ENCODE data around the gene TBCEL.
A peak's percentile ranks its signal among the peaks of the same experiment; 100 is the strongest.

TBCEL gene

DNA sequence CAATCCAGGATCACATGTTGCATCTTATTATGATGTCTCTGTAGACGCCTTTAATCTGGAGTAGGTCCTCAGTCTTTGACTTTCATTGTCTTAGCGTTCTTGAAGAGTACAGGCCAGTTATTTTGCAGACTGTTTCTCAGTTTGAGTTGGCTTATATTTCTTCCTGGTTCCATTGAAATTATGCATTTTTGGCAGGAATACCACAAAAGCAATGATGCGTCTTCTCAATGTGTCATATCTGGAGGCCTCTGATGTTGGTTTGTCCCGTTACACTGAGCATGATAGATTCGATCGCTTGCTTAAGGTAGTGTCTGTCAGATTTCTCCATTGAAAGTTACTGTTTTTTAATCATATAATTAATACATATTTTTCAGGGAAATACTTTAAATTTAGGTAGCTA is 107.8 kb downstream of the TBCEL start:
- no peak overlapping the region for H3K23ac ChIP-seq (ENCODE audit: low read length)
- H3K4me3 ChIP-seq (ENCODE audit: low read length): no peak overlapping the region
- H3K56ac ChIP-seq (ENCODE audit: low read length): no peak overlapping the region
- H3K27me3 ChIP-seq (ENCODE audit: insufficient read depth, low read length, poor library complexity): no peaks in the 10 kb centered on the region
- H3K79me1 ChIP-seq (ENCODE audit: low read length): no peaks in the 10 kb centered on the region
- H3K9ac ChIP-seq (ENCODE audit: low read length): no peak overlapping the region
- no peak overlapping the region for H4K5ac ChIP-seq (ENCODE audit: low read length)
- H2BK5ac ChIP-seq (ENCODE audit: low read length): no peak overlapping the region
- no peak overlapping the region for H3K4ac ChIP-seq (ENCODE audit: low read depth, low read length)
- no peaks in the 10 kb centered on the region for H3K36me3 ChIP-seq (ENCODE audit: control insufficient read depth, insufficient read depth, low read length)
- H3K79me2 ChIP-seq (ENCODE audit: control insufficient read depth, insufficient read depth, low read length): no peaks in the 10 kb centered on the region
- no peak for DNase-seq
- H3K4me2 ChIP-seq (ENCODE audit: low read length): no peak overlapping the region
- no peak overlapping the region for H4K8ac ChIP-seq (ENCODE audit: low read depth, low read length)
- no peak overlapping the region for H2AK5ac ChIP-seq (ENCODE audit: low read length)
- no peak overlapping the region for H3K18ac ChIP-seq (ENCODE audit: low read length)
- no peak overlapping the region for H2BK120ac ChIP-seq (ENCODE audit: low read depth, low read length)
- H3K4me1 ChIP-seq (ENCODE audit: control insufficient read depth, low read depth, low read length): peaks cover 2% of the 10 kb centered on the region
- WGBS (ENCODE audit: extremely low coverage, insufficient coverage, low lambda C conversion rate): no CpG with 5 or more reads among the region's 6 CpGs
- H3K27ac ChIP-seq (ENCODE audit: low read depth, low read length): no peak overlapping the region
- H2BK15ac ChIP-seq (replicated peaks; ENCODE audit: low read depth): no peak overlapping the region

DNA sequence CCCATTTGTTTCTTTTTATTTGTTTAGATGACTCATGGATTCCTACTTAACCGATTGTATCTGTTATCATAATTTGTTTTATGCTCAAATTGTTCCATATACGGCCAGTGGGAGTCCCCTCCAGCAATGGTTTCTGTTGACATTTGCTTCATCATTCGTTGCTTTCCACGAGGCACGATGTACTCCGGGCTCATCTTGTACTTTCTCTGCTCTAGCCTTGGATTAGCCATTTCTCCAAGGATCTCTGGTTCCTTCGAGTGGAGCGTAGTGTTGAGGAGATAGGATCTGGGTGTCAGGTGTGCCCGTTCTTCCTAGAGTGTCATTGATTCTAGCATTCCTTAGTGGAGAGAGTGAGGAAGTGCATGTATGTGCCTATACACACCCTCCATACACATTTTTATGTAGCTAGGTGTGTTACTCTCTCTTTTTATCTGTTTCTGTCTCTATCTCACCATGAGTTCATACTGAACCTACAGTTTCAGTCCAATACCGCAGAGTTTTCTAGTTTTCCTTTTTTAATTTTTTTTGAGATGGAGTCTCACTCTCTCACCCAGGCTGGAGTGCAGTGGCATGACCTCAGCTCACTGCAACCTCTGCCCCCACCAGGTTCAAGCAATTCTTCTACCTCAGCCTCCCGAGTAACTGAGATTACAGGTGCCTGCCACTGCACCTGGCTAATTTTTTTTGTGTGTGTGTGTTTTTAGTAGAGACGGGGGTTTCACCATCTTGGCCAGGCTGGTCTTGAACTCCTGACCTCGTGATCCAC is 108.5 kb downstream of the TBCEL start:
- no peaks in the 10 kb centered on the region for H3K36me3 ChIP-seq (ENCODE audit: control insufficient read depth, insufficient read depth, low read length)
- H4K8ac ChIP-seq (ENCODE audit: low read depth, low read length): no peak overlapping the region
- no peak overlapping the region for H3K9ac ChIP-seq (ENCODE audit: low read length)
- DNase-seq: peak; percentile 13
- H2BK15ac ChIP-seq (replicated peaks; ENCODE audit: low read depth): no peak overlapping the region
- no peak overlapping the region for H2AK5ac ChIP-seq (ENCODE audit: low read length)
- no CpG with 5 or more reads among the region's 13 CpGs for WGBS (ENCODE audit: extremely low coverage, insufficient coverage, low lambda C conversion rate)
- no peaks in the 10 kb centered on the region for H3K27me3 ChIP-seq (ENCODE audit: insufficient read depth, low read length, poor library complexity)
- H3K56ac ChIP-seq (ENCODE audit: low read length): no peak overlapping the region
- H3K27ac ChIP-seq (ENCODE audit: low read depth, low read length): no peak overlapping the region
- no peak overlapping the region for H2BK5ac ChIP-seq (ENCODE audit: low read length)
- no peak overlapping the region for H2BK120ac ChIP-seq (ENCODE audit: low read depth, low read length)
- no peaks in the 10 kb centered on the region for H3K79me1 ChIP-seq (ENCODE audit: low read length)
- no peak overlapping the region for H3K23ac ChIP-seq (ENCODE audit: low read length)
- no peak overlapping the region for H3K4ac ChIP-seq (ENCODE audit: low read depth, low read length)
- H3K4me3 ChIP-seq (ENCODE audit: low read length): no peak overlapping the region
- peaks cover 2% of the 10 kb centered on the region for H3K4me1 ChIP-seq (ENCODE audit: control insufficient read depth, low read depth, low read length)
- H3K4me2 ChIP-seq (ENCODE audit: low read length): no peak overlapping the region
- no peak overlapping the region for H4K5ac ChIP-seq (ENCODE audit: low read length)
- H3K18ac ChIP-seq (ENCODE audit: low read length): no peak overlapping the region
- no peaks in the 10 kb centered on the region for H3K79me2 ChIP-seq (ENCODE audit: control insufficient read depth, insufficient read depth, low read length)

DNA sequence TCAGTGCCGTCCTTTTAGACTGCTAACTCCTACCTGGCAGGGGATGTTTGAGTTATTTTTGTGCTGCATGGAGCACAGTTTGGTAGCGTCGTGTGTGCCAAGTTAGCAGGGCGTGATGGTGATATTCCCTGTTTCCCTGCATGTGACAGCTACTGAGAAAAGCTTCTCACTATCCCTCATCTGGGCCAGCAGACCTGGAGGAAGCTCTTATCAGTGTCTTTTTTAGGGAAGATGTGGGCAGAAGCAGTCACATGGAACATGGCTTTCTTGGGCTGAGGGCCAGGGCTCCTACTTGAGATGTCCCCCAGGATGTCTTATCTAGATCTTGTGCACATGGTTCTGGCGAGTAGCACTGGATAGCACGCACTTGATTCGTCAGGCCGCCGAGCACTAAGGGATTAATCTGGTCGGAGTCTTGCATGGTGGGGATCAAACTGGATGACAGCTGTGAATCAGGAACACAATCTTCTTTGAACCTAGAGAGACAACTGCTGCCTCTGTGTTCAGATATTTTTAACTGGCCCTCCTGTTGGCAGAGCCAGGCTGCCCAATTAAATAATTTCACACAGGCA is 110.9 kb downstream of the TBCEL start:
- H3K18ac ChIP-seq (ENCODE audit: low read length): no peak overlapping the region
- no peak overlapping the region for H2AK5ac ChIP-seq (ENCODE audit: low read length)
- H2BK120ac ChIP-seq (ENCODE audit: low read depth, low read length): no peak overlapping the region
- H3K27ac ChIP-seq (ENCODE audit: low read depth, low read length): no peak overlapping the region
- no peaks in the 10 kb centered on the region for H3K27me3 ChIP-seq (ENCODE audit: insufficient read depth, low read length, poor library complexity)
- no peak overlapping the region for H4K5ac ChIP-seq (ENCODE audit: low read length)
- H3K4ac ChIP-seq (ENCODE audit: low read depth, low read length): no peak overlapping the region
- H3K23ac ChIP-seq (ENCODE audit: low read length): no peak overlapping the region
- WGBS (ENCODE audit: extremely low coverage, insufficient coverage, low lambda C conversion rate): no CpG with 5 or more reads among the region's 10 CpGs
- H3K56ac ChIP-seq (ENCODE audit: low read length): no peak overlapping the region
- no peaks in the 10 kb centered on the region for H3K79me2 ChIP-seq (ENCODE audit: control insufficient read depth, insufficient read depth, low read length)
- H3K4me3 ChIP-seq (ENCODE audit: low read length): no peak overlapping the region
- H3K4me1 ChIP-seq (ENCODE audit: control insufficient read depth, low read depth, low read length): peaks cover 2% of the 10 kb centered on the region
- DNase-seq: peak; percentile 56
- no peak overlapping the region for H2BK5ac ChIP-seq (ENCODE audit: low read length)
- H3K9ac ChIP-seq (ENCODE audit: low read length): no peak overlapping the region
- H3K4me2 ChIP-seq (ENCODE audit: low read length): no peak overlapping the region
- no peak overlapping the region for H2BK15ac ChIP-seq (replicated peaks; ENCODE audit: low read depth)
- H3K79me1 ChIP-seq (ENCODE audit: low read length): no peaks in the 10 kb centered on the region
- H3K36me3 ChIP-seq (ENCODE audit: control insufficient read depth, insufficient read depth, low read length): no peaks in the 10 kb centered on the region
- no peak overlapping the region for H4K8ac ChIP-seq (ENCODE audit: low read depth, low read length)

DNA sequence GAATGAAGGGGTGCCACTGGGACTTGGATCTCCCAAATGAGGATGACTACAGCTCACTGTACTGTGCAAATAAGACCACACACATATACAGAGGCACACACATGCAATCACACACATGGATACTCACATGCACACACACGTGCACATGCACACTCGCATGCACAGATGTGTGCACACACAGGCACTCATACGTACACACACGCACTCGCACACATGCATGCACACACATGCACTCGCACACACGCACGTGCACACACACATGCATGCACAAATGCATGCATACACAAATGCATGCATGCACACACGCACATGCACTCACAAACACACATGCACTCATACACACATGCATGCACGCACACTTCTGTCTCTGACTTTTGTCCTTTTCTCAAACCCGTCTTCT is 113.1 kb downstream of the TBCEL start:
- Histone ChIP-seq H3K27me3 (ENCODE audit: insufficient read depth, low read length, poor library complexity) (no peaks in the 10 kb centered on the region), H3K4me3 (ENCODE audit: low read length) (no peak overlapping the region)

DNA sequence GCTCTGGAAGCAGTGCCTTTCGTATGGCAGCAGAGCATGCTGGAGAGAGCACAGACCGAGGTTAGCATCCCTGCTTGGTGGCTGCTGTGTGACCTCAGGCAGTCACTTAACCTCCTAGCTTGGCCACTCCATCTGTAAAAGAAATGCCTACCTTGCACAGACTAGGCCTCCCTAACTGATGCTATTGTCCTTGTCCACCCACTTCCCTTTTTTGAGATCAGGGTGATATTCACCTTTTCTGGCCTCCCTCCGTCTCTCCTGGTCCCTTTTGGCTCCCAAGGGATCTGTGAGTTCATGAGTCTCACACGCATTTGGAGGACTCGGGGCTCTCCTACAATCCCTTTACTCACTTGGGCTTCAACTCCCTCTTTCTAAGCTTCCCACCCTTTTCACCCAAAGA is 114.4 kb downstream of the TBCEL start:
- H4K5ac ChIP-seq (ENCODE audit: low read length): no peak overlapping the region
- no peak overlapping the region for H4K8ac ChIP-seq (ENCODE audit: low read depth, low read length)
- no peak overlapping the region for H3K27ac ChIP-seq (ENCODE audit: low read depth, low read length)
- DNase-seq: no peak
- no peaks in the 10 kb centered on the region for H3K79me1 ChIP-seq (ENCODE audit: low read length)
- no peak overlapping the region for H3K4ac ChIP-seq (ENCODE audit: low read depth, low read length)
- H2BK15ac ChIP-seq (replicated peaks; ENCODE audit: low read depth): no peak overlapping the region
- H3K79me2 ChIP-seq (ENCODE audit: control insufficient read depth, insufficient read depth, low read length): no peaks in the 10 kb centered on the region
- H3K18ac ChIP-seq (ENCODE audit: low read length): no peak overlapping the region
- H3K36me3 ChIP-seq (ENCODE audit: control insufficient read depth, insufficient read depth, low read length): no peaks in the 10 kb centered on the region
- no peak overlapping the region for H3K4me2 ChIP-seq (ENCODE audit: low read length)
- no peak overlapping the region for H3K23ac ChIP-seq (ENCODE audit: low read length)
- no CpG with 5 or more reads among the region's 5 CpGs for WGBS (ENCODE audit: extremely low coverage, insufficient coverage, low lambda C conversion rate)
- no peak overlapping the region for H2BK5ac ChIP-seq (ENCODE audit: low read length)
- H3K27me3 ChIP-seq (ENCODE audit: insufficient read depth, low read length, poor library complexity): no peaks in the 10 kb centered on the region
- peaks cover 2% of the 10 kb centered on the region for H3K4me1 ChIP-seq (ENCODE audit: control insufficient read depth, low read depth, low read length)
- no peak overlapping the region for H3K9ac ChIP-seq (ENCODE audit: low read length)
- H3K4me3 ChIP-seq (ENCODE audit: low read length): no peak overlapping the region
- H3K56ac ChIP-seq (ENCODE audit: low read length): no peak overlapping the region
- no peak overlapping the region for H2AK5ac ChIP-seq (ENCODE audit: low read length)
- no peak overlapping the region for H2BK120ac ChIP-seq (ENCODE audit: low read depth, low read length)

More for the DNA sequence above, 113.1 kb downstream of the TBCEL start:
- Histone ChIP-seq H3K23ac (ENCODE audit: low read length) (no peak overlapping the region), H3K4me1 (ENCODE audit: control insufficient read depth, low read depth, low read length) (peaks cover 2% of the 10 kb centered on the region), H2AK5ac (ENCODE audit: low read length) (no peak overlapping the region), H3K56ac (ENCODE audit: low read length) (no peak overlapping the region), H3K9ac (ENCODE audit: low read length) (no peak overlapping the region), H3K27ac (ENCODE audit: low read depth, low read length) (no peak overlapping the region), H3K4me2 (ENCODE audit: low read length) (no peak overlapping the region), H4K8ac (ENCODE audit: low read depth, low read length) (no peak overlapping the region), H3K4ac (ENCODE audit: low read depth, low read length) (no peak overlapping the region), H3K79me1 (ENCODE audit: low read length) (no peaks in the 10 kb centered on the region), H3K18ac (ENCODE audit: low read length) (no peak overlapping the region), H3K79me2 (ENCODE audit: control insufficient read depth, insufficient read depth, low read length) (no peaks in the 10 kb centered on the region), H2BK15ac (replicated peaks; ENCODE audit: low read depth) (no peak overlapping the region), H3K36me3 (ENCODE audit: control insufficient read depth, insufficient read depth, low read length) (no peaks in the 10 kb centered on the region), H4K5ac (ENCODE audit: low read length) (no peak overlapping the region), H2BK120ac (ENCODE audit: low read depth, low read length) (no peak overlapping the region), H2BK5ac (ENCODE audit: low read length) (no peak overlapping the region)
- no CpG with 5 or more reads among the region's 11 CpGs for WGBS (ENCODE audit: extremely low coverage, insufficient coverage, low lambda C conversion rate)
- no peak for DNase-seq

DNA sequence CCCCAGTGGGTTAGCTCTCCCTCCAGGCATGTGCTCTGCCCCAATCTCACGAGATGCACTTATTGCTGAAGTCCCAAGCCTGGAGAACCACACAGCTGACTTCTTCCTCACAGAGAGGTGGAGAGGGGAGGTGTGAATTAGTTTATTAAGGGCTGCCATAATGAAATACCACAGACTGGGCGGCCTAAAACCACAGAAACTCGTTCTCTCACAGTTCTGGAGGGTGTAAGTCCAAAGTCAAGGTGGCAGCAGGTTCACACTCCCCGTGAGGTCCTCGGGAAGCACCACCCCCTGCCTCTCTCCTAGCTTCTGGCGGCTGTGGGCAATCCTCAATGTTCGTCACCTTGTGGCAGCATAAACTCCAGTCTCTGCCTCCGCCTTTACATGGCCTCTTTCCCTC is 116.5 kb downstream of the TBCEL start:
- DNase-seq: no peak
- Histone ChIP-seq H2BK5ac (ENCODE audit: low read length) (no peak overlapping the region), H3K18ac (ENCODE audit: low read length) (no peak overlapping the region), H2BK15ac (replicated peaks; ENCODE audit: low read depth) (no peak overlapping the region), H3K4me1 (ENCODE audit: control insufficient read depth, low read depth, low read length) (no peaks in the 10 kb centered on the region), H4K8ac (ENCODE audit: low read depth, low read length) (no peak overlapping the region), H2AK5ac (ENCODE audit: low read length) (no peak overlapping the region), H3K4ac (ENCODE audit: low read depth, low read length) (no peak overlapping the region), H3K79me1 (ENCODE audit: low read length) (no peaks in the 10 kb centered on the region), H3K56ac (ENCODE audit: low read length) (no peak overlapping the region), H3K36me3 (ENCODE audit: control insufficient read depth, insufficient read depth, low read length) (no peaks in the 10 kb centered on the region), H4K5ac (ENCODE audit: low read length) (no peak overlapping the region), H3K4me3 (ENCODE audit: low read length) (no peak overlapping the region), H3K23ac (ENCODE audit: low read length) (no peak overlapping the region), H3K27me3 (ENCODE audit: insufficient read depth, low read length, poor library complexity) (no peaks in the 10 kb centered on the region), H3K9ac (ENCODE audit: low read length) (no peak overlapping the region), H3K27ac (ENCODE audit: low read depth, low read length) (no peak overlapping the region), H3K4me2 (ENCODE audit: low read length) (no peak overlapping the region), H2BK120ac (ENCODE audit: low read depth, low read length) (no peak overlapping the region), H3K79me2 (ENCODE audit: control insufficient read depth, insufficient read depth, low read length) (no peaks in the 10 kb centered on the region)
- no CpG with 5 or more reads among the region's 8 CpGs for WGBS (ENCODE audit: extremely low coverage, insufficient coverage, low lambda C conversion rate)
